ENCODE data around the gene RAF1. TPM values are rescaled to one million over a fixed set of nuclear protein-coding genes. Genes with fewer than 3 reads are reported as not detected.
"Not testable (repeated sequence)": the region's sequence is repeated elsewhere in the genome, so short reads cannot be mapped to it uniquely, and the experiment has no call there.

The RAF1 gene
- total RNA-seq, 4 donors from 2014 or later, result 121 to 133 (median 126) TPM

DNA sequence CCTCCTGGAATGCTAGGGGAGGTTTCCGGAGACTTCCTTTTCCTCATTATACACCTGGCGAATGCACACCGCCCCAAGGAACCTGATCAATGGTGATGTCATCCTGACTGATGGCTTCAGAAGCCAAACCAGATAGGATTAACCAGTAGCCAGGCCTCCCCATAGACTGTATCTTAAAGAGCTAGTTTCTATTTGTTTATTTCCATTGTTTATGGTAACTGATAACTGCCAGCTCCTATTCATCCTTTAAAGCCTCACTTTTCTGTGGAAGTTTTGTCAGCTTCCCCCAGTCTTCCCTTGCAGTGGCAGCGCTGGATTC lies 118.5 kb downstream of the RAF1 start, which contains the start of gene MKRN2OS:
TSS of gene MKRN2OS (minus strand) at position 27 of the 319 bp plus-strand sequence. CDS start 35 bp downstream, outside the sequence.
- no peaks in the 10 kb centered on the region for H3K9me3 ChIP-seq
- no peaks in the 10 kb centered on the region for H3K4me1 ChIP-seq
- H3K27me3 ChIP-seq, result no peaks in the 10 kb centered on the region
- TF ChIP-seq, protein P1, sequence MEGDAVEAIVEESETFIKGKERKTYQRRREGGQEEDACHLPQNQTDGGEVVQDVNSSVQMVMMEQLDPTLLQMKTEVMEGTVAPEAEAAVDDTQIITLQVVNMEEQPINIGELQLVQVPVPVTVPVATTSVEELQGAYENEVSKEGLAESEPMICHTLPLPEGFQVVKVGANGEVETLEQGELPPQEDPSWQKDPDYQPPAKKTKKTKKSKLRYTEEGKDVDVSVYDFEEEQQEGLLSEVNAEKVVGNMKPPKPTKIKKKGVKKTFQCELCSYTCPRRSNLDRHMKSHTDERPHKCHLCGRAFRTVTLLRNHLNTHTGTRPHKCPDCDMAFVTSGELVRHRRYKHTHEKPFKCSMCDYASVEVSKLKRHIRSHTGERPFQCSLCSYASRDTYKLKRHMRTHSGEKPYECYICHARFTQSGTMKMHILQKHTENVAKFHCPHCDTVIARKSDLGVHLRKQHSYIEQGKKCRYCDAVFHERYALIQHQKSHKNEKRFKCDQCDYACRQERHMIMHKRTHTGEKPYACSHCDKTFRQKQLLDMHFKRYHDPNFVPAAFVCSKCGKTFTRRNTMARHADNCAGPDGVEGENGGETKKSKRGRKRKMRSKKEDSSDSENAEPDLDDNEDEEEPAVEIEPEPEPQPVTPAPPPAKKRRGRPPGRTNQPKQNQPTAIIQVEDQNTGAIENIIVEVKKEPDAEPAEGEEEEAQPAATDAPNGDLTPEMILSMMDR (IDR thresholded peaks at IDR 0.05), result no peak
- TF ChIP-seq POLR2A (IDR thresholded peaks at IDR 0.05), result no peak
- DNase-seq, result peak in 2 of 3 donors; percentile 75 to 86
- peaks cover 0 to 8% (median 0%) of the 10 kb centered on the region in 3 donors for H3K36me3 ChIP-seq
- peak within 1 kb of the TSS in 3 of 4 donors; percentile 57 to 95 (median 74) for H3K27ac ChIP-seq
- H3K4me3 ChIP-seq, result peak within 1 kb of the TSS in 3 of 4 donors; percentile 18 to 70 (median 53)

DNA sequence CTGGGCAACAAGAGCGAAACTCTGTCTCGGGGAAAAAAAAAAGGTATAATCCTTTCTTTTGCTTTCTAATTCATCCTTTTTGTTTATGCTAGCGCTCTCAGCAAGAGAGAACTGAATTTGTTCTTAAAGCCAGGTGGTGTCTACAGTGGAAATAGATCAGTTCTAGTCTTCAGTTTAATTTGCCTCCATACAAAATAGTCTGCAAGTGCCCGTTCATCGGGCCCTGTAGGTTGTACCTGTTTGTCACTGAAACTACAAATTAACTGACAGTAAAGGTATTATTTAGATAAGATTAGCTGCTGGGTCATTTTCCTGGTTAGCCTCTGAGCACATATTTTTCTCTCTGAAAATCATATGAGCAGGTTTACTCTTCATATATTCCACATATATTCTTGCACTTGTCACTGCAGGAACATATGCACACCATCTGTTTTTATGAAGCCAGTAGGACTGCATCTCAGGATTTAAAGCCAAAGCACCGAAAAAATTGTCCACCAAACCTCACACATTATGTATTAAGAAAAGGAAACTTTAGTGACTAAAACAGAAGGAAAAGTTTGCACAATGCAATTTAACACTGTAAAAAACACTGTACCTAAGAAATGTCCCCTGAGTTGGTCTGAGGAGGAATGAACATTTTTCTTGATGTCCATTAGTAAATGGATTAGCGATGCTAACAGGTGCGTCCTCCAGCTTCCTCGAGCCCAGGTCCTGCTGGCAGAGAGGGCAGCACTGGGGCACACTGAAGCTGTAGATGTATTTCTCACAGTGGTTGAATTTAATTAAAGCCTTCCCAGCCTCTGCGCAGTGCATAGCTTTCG lies 119.1 kb downstream of the RAF1 start:
- no peak for DNase-seq
- Histone ChIP-seq H3K9me3 (no peaks in the 10 kb centered on the region), H3K36me3 (peaks cover 0 to 14% (median 0%) of the 10 kb centered on the region in 3 donors), H3K27me3 (no peaks in the 10 kb centered on the region), H3K4me3 (peak overlapping the region in 3 of 4 donors; percentile 18 to 70 (median 53)), H3K4me1 (no peaks in the 10 kb centered on the region), H3K27ac (peak overlapping the region in 3 of 4 donors; percentile 57 to 95 (median 74))
- TF ChIP-seq, protein P1 (IDR thresholded peaks at IDR 0.05), result peak in 1 of 6 experiments; percentile 7
- peak; percentile 88 to 91 for TF ChIP-seq POLR2A (IDR thresholded peaks at IDR 0.05)

DNA sequence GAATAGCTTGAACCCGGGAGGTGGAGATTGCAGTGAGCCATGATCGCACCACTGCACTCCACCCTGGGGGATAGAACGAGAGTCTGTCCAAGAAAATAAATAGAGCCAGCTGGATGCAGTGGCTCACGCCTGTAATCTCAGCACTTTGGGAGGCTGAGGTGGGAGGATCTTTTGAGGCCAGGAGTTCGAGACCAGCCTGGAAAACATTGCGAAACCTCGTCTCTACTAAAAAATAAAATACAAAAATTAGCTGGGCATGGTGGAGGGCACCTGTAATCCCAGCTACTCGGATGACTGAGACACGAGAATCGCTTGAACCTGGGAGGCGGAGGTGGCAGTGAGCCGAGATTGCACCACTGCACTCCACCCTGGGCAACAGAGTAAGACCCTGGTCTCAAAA lies 120.4 kb downstream of the RAF1 start:
- not testable (repeated sequence) for H3K4me1 ChIP-seq, H3K4me3 ChIP-seq, DNase-seq, H3K27me3 ChIP-seq, H3K27ac ChIP-seq, H3K9me3 ChIP-seq
- H3K36me3 ChIP-seq, result peaks cover 0 to 15% (median 0%) of the 10 kb centered on the region in 3 donors

DNA sequence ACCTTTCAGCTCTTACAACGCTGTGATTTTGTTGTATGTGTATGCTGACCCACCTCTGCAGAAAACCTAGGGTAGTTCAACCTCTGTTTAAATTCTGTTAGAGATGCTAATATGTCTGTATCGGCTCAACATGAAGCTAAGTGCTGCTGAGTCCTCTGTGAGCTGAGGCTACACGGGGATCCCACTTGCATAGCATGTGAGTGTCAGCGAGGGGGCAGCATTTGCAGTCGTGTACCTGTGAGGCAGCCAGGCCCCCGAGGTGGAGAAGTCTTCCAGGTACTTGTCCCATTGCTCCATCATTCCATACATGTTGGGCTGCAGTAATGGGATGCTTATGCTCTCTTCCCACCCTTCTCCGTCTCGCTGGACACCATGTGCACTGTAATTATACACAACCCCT lies 122.3 kb downstream of the RAF1 start:
- Histone ChIP-seq H3K4me3 (no peak overlapping the region), H3K27ac (no peak overlapping the region), H3K4me1 (no peaks in the 10 kb centered on the region), H3K27me3 (no peaks in the 10 kb centered on the region), H3K9me3 (no peaks in the 10 kb centered on the region), H3K36me3 (peaks cover 0 to 15% (median 0%) of the 10 kb centered on the region in 3 donors)
- no peak for DNase-seq
- TF ChIP-seq, protein P1 (IDR thresholded peaks at IDR 0.05), result peak in 2 of 6 experiments; percentile 12 to 18
- no peak for TF ChIP-seq POLR2A (IDR thresholded peaks at IDR 0.05)

DNA sequence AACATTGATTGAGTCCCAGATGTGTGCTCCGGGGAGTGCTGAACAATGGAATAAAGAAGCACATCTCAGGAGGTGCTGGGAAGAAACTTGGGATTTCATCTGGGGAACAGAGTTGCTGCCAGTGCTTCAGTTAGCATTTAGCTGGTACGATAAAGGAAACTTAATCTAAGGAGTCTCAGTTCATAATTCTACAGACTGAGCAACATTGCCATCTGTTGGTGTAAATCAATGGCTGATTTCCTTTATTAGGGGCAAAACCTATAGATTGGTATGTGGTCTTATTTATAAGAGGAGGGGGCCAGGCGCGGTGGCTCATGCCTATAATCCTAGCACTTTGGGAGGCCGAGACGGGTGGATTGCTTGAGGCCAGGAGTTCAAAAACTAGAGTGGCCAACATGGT lies 127.5 kb downstream of the RAF1 start:
- Histone ChIP-seq H3K27ac (no peak overlapping the region), H3K9me3 (no peaks in the 10 kb centered on the region), H3K4me1 (no peaks in the 10 kb centered on the region), H3K27me3 (no peaks in the 10 kb centered on the region), H3K4me3 (no peak overlapping the region), H3K36me3 (peaks cover 0 to 14% (median 0%) of the 10 kb centered on the region in 3 donors)
- TF ChIP-seq, protein P1 (IDR thresholded peaks at IDR 0.05), result peak in 1 of 6 experiments; percentile 10
- TF ChIP-seq POLR2A (IDR thresholded peaks at IDR 0.05), result no peak
- no peak for DNase-seq

Small RNAs within 50 kb of the gene (small RNA-seq; reads per million reads assigned to genes)
- gene CRIP1P1 (0 reads per million in 2 donors), gene RF00017 (0 reads per million in 2 donors)

Other genes starting within 250 kb of the RAF1 start
- 10 to 100 TPM in 3 of 4 donors, 1 to 10 TPM in 1; 8.1 to 39.9 (median 32.6) TPM for gene TSEN2, start 179.6 kb downstream of the RAF1 start, total RNA-seq
- 10 to 100 TPM in 2 of 4 donors, 1 to 10 TPM in 2; 6.6 to 17.2 (median 9.6) TPM for gene MKRN2OS, start 118.6 kb downstream of the RAF1 start, total RNA-seq
- 10 to 100 TPM; 21.5 to 28.9 (median 23.6) TPM for gene MKRN2, start 107.0 kb downstream of the RAF1 start, total RNA-seq
- gene TMEM40, start 95.1 kb upstream of the RAF1 start, total RNA-seq, result not detected
- 1 to 10 TPM; 1.4 to 4.1 (median 2.1) TPM for gene CAND2, start 132.6 kb upstream of the RAF1 start, total RNA-seq
- gene RPL32, start 177.4 kb upstream of the RAF1 start, total RNA-seq, result 100 to 1,000 TPM; 258 to 541 (median 430) TPM